ENCODE results near the gene CNNM1. TPM values are rescaled to one million over a fixed set of nuclear protein-coding genes. Genes with fewer than 3 reads are reported as not detected.

Gene CNNM1
- total and polyA plus RNA-seq, 8 donors, result under 0.01 to 0.87 (median 0.31) TPM; not detected in 1

- WGBS, 5 donors, result 89 to 100% (median 97%) methylated on average over 2 of the region's 2 CpGs
- DNase-seq, result no peak
These were observed 90.5 kb downstream of the CNNM1 start for GRCh38 chr10:99419688-99420087.

GRCh38 chr10:99421233-99421739 is 92.1 kb downstream of the CNNM1 start:
- TF ChIP-seq POLR2AphosphoS5 (IDR thresholded peaks at IDR 0.05) (no peak), POLR2A (IDR thresholded peaks at IDR 0.05) (no peak)
- Histone ChIP-seq H3K4me3 (no peak overlapping the region), H3K9me3 (no peaks in the 10 kb centered on the region), H3K27me3 (no peaks in the 10 kb centered on the region), H3K4me1 (no peaks in the 10 kb centered on the region), H3K27ac (no peak overlapping the region), H3K36me3 (peaks cover 15 to 68% (median 59%) of the 10 kb centered on the region in 4 donors)
- no peak for DNase-seq
- intact Hi-C loops (cut with DNase I; ENCODE audit: low total_unique reads), result no loop called here
- 78 to 88% (median 88%) methylated on average over 3 of the region's 3 CpGs for WGBS, 5 donors

More at GRCh38 chr10:99419688-99420087, 90.5 kb downstream of the CNNM1 start:
- intact Hi-C loops (cut with DNase I; ENCODE audit: low total_unique reads), result no loop called here
- TF ChIP-seq CTCF (IDR thresholded peaks at IDR 0.05) (no peak), POLR2A (IDR thresholded peaks at IDR 0.05) (no peak), EP300 (IDR thresholded peaks at IDR 0.05) (no peak), POLR2AphosphoS5 (IDR thresholded peaks at IDR 0.05) (no peak)
- peaks cover 12 to 53% (median 45%) of the 10 kb centered on the region in 4 donors for H3K36me3 ChIP-seq
- no peaks in the 10 kb centered on the region for H3K4me1 ChIP-seq
- H3K4me3 ChIP-seq, result no peak overlapping the region
- H3K27me3 ChIP-seq, result no peaks in the 10 kb centered on the region
- H3K27ac ChIP-seq, result peak overlapping the region in 1 of 5 donors; percentile 65
- no peaks in the 10 kb centered on the region for H3K9me3 ChIP-seq

GRCh38 chr10:99422529-99423096 is 93.5 kb downstream of the CNNM1 start:
- no peak for DNase-seq
- peaks cover 15 to 68% (median 56%) of the 10 kb centered on the region in 4 donors for H3K36me3 ChIP-seq
- H3K9me3 ChIP-seq, result no peaks in the 10 kb centered on the region
- TF ChIP-seq CTCF (IDR thresholded peaks at IDR 0.05) (no peak), POLR2AphosphoS5 (IDR thresholded peaks at IDR 0.05) (no peak), EP300 (IDR thresholded peaks at IDR 0.05) (no peak), POLR2A (IDR thresholded peaks at IDR 0.05) (no peak)
- no peaks in the 10 kb centered on the region for H3K27me3 ChIP-seq
- H3K27ac ChIP-seq, result no peak overlapping the region
- no peak overlapping the region for H3K4me3 ChIP-seq
- intact Hi-C loops (cut with DNase I; ENCODE audit: low total_unique reads), result no loop called here
- WGBS, 5 donors, result 93 to 95% (median 95%) methylated on average over 5 of the region's 5 CpGs
- H3K4me1 ChIP-seq, result no peaks in the 10 kb centered on the region

- TF ChIP-seq EP300 (IDR thresholded peaks at IDR 0.05) (no peak), CTCF (IDR thresholded peaks at IDR 0.05) (no peak), POLR2AphosphoS5 (IDR thresholded peaks at IDR 0.05) (no peak), POLR2A (IDR thresholded peaks at IDR 0.05) (no peak)
- no peak for DNase-seq
- no peak overlapping the region for H3K27ac ChIP-seq
- H3K36me3 ChIP-seq, result peaks cover 9 to 50% (median 36%) of the 10 kb centered on the region in 4 donors
- H3K27me3 ChIP-seq, result no peaks in the 10 kb centered on the region
- peaks cover 0 to 14% (median 8%) of the 10 kb centered on the region in 4 donors for H3K4me1 ChIP-seq
- intact Hi-C loops (cut with DNase I; ENCODE audit: low total_unique reads), result no loop called here
- 91 to 100% (median 96%) methylated on average over 1 of the region's 1 CpG for WGBS, 5 donors
- no peak overlapping the region for H3K4me3 ChIP-seq
- no peaks in the 10 kb centered on the region for H3K9me3 ChIP-seq
These were observed 95.5 kb downstream of the CNNM1 start for GRCh38 chr10:99424656-99425055.

GRCh38 chr10:99425204-99425603 is 96.0 kb downstream of the CNNM1 start:
- no peaks in the 10 kb centered on the region for H3K27me3 ChIP-seq
- DNase-seq, result no peak

More at GRCh38 chr10:99425204-99425603, 96.0 kb downstream of the CNNM1 start:
- intact Hi-C loops (cut with DNase I; ENCODE audit: low total_unique reads), result no loop called here
- Histone ChIP-seq H3K4me1 (peaks cover 0 to 19% (median 14%) of the 10 kb centered on the region in 4 donors), H3K4me3 (no peak overlapping the region), H3K36me3 (peaks cover 3 to 45% (median 30%) of the 10 kb centered on the region in 4 donors), H3K9me3 (no peaks in the 10 kb centered on the region), H3K27ac (no peak overlapping the region)
- TF ChIP-seq EP300 (IDR thresholded peaks at IDR 0.05) (no peak), POLR2AphosphoS5 (IDR thresholded peaks at IDR 0.05) (no peak), POLR2A (IDR thresholded peaks at IDR 0.05) (no peak), CTCF (IDR thresholded peaks at IDR 0.05) (no peak)
- 89 to 100% (median 98%) methylated on average over 1 of the region's 1 CpG for WGBS, 5 donors
